Kidney tubule cell (primary cell): ENCODE results near the gene GARIN5B.
A peak's percentile ranks its signal among the peaks of the same experiment; 100 is the strongest.

Source experiments
- DNase-seq: peaks from one replicate; pipeline ENCODE4 v3.0.0-alpha.2; 2018; ENCODE audit warnings: low spot score

The GARIN5B gene

GRCh38 chr19:55322204-55322885 is 40.7 kb downstream of the GARIN5B start:
- DNase-seq = no peak

DNA sequence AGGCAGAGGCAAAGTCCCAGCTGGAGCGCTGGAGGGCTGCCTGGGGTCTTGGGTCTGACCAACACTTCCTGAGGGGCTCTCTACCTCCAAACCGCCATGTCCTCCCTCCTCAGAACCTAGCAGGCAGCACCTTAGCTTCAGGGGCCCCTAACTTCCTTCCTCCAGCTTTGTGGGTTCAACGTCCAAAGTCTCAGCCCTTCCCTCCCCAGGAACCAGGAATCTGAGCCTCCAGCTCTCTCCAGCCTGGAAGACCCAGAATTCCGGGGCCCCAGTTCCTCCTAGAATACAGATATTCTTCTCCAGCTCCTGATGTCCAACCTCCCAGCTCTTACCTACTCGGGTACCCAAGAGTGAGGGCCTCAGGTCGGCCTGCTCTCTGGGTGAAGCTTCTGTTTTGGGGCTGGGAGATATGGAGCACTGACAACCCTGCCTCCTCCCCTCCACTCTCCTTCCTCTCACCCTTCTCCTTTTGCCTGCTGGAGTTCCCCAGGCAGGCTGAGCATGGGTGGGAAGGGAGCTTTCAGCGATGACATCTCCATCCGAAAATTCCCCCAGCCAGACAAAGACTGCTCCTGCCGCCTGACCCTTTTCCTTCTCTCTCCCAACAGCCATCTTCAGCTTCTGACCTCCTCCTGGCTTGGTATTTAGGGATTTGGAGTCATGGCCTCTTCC is 41.5 kb downstream of the GARIN5B start:
- no peak for DNase-seq

DNA sequence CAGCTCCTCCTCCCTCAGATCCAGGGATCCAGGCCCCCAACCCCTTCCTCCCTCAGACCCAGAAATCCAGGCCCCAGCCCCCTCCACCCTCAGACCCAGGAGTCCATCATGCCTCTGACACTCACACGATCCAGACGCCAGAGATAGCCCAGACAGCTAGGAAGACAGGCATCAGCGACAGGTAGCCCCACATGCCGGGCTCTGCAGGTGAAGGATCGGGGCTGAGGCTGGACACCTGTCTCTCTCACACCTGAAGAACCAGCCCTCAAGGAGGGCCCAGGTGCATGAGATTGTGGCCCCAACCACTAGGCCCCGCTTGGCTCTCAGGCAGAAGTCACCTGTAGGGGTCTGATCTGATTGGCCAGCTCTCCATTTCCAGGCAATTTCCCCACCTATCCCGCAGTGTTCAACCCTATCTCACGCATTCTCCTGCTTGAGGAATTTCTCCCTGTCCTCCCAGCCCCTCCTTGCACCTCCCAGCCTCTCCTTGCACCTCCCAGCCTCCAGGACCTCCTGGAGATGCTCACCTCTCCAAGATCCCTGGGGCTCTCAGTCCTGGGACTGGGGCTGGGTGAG is 42.1 kb downstream of the GARIN5B start:
- DNase-seq = no peak

GRCh38 chr19:55319785-55320184 is 43.3 kb downstream of the GARIN5B start:
- no peak for DNase-seq

DNA sequence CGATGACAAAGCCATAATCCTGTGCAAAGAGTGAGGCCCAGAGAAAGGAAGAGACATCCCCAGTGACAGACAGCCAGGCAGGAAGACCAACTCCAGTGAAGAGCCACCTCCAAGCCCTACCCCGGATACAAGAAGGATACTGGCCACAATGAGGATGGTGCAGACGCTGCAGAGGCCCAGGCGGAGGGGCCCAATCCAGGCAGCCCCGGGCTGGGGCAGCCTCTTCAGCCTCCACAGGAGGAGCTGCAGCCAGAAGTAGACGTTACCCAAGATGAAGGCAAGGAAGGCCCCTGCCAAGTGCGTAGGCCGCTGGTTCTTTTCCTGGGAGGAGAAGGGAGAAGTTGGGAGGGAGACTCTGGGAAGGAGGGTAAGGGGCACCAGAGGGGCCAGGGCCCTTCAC is 46.4 kb downstream of the GARIN5B start:
- DNase-seq = no peak

DNA sequence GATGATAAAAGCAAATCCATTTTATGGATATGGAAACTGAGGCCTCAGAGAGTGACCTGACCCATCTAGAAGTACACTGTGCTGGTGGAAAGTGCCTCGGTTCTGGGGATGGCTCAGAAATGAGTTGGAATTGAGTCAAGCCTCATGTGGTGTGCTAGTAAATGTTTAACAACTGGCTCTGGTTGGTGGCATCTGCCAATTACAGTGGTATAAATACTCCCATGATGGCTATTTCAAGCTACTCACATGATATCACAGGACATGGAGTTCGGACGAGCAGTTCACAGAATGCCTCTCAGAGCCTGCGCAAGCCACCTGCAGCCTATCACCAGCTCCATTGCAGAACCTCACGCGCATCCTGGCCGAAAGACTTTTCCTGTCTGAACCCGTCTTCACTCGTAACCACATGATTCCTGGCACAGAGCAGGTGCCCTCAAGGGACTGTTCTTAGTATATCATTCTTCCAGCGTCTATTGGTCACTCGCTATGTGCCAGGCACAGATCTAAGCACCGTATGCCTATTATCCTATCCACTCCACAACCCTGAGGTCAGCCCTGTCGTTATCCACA is 47.0 kb downstream of the GARIN5B start:
- DNase-seq = peak; percentile 24

GRCh38 chr19:55314396-55314795 is 48.7 kb downstream of the GARIN5B start:
- DNase-seq = no peak

GRCh38 chr19:55312621-55313512 is 50.2 kb downstream of the GARIN5B start:
- DNase-seq = no peak

- no peak for DNase-seq
Observed at GRCh38 chr19:55311797-55312196, 51.3 kb downstream of the GARIN5B start.

DNA sequence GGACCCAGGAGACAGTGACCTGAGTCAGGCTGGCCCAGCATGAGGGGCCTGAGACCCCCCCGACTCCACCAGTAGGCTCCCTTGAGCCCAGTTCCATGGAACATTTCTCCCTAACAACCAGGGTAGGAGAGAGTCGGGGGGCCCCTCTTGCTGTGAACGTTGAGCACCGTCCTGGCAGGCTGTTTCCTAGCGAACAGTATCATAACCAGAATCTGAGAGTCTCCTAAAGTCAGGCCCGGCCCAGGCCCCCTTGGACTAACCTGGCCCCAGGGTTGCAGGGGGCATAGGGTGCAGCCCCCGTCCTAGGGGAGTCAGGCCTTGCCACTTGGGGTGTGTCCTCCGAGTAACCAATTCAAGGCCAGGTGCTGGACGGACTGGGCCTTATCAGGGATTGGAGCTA is 51.7 kb downstream of the GARIN5B start:
- DNase-seq = no peak

GRCh38 chr19:55310498-55310897 is 52.6 kb downstream of the GARIN5B start:
- no peak for DNase-seq

DNA sequence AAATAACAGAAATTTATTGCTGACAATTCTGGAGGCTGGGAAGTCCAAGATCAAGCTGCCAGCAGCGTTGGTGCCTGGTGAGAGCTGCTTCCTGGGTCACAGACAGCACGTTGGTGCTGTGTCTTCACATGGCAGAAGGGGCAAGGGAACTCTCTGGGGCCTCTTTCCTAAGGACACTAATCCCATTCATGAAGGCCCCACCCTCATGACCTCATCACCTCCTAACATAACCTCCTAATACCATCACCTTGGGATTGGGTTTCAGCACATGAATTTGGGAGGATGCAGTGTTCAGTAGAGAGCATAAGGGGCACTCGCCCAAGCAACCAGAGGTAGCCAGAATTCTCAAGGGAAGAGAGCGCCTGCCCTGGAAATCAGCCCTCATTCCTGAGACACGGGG is 53.6 kb downstream of the GARIN5B start:
- DNase-seq = no peak

- no peak for DNase-seq
Observed at GRCh38 chr19:55308281-55308680, 54.8 kb downstream of the GARIN5B start.

- no peak for DNase-seq
Observed at GRCh38 chr19:55306712-55307111, 56.3 kb downstream of the GARIN5B start.

DNA sequence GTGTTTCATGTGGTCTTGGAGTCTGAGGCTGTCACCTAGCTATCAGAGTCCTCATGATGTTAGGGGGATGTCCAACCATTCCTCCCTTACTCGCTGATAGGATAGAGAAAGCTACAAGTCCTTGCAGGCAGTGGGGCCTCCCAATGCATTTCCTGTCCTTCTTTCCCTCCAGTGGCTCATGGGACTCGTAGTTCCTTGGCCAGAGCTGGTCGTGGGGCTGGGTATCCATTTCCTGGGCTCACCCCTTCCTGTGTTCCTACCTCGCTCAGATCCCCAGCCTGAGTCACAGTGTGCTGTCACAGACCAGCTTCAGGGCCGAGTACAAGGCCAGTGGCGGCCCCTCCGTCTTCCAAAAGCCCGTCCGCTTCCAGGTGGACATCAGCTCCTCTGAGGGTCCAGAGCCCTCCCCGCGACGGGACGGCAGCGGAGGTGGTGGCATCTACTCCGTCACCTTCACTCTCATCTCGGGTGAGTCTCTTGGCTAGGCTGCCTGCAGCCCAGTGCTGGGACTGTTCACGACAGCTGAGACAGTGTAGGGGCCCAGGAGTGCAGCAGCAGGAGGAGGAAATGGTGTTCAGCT is 57.0 kb downstream of the GARIN5B start:
- no peak for DNase-seq

DNA sequence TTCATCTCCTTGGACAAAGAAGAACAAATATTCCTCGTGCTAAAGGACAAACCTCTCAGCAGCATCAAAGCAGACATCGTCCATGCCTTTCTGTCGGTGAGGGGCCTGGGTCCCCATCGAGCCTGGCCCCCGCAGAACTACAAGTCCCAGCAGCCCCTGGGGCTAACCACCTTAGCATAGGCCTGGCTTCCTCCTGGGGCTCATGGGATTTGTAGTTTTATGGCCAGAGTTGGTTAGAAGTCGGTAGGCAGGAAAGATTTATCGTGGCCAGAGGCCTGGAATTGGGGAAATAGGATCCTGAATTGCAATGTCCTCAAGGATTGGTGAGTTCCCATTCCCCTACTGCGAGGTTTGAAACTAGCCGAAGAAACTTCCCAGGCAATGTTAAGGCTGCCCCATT is 57.6 kb downstream of the GARIN5B start:
- no peak for DNase-seq

DNA sequence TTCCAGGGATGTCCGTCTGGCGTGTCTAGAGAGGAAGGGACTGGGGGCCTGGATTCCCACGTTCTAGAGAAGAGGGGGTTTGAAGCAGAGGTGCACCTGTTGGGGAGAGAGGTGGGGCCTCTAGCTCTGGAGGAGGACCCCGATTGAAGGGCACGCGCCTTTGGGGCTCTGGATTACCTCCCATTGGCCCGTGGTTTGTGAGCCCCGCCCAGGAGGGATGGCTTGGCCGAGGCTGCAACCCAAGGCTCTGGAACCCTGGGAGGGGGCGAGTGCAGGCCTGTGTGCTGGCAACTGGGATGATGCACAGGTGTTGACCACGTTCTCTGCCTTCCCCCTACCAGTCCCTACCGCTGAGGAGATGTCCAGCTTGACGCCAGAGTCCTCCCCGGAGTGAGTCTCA is 58.1 kb downstream of the GARIN5B start:
- DNase-seq = no peak
